ENCODE measurements around the gene DEXI.

The DEXI gene

DNA sequence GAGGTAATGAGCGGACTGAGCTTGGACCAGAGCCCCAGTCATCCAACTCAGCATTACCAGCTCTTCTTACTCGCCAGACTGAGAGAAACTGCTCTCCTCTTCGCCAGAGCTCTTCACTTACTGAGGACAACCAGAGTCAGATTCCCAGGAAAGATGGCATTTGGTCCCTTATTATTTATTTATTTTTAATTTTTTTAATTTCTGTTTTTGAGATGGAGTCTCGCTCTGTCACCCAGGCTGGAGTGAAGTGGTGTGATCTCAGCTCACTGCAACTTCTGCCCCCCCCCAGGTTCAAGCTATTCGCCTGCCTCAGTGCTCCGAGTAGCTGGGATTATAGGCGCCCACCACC lies 23.3 kb downstream of the DEXI start:
- Histone ChIP-seq H3K4me1 (ENCODE audit: control extremely low read depth in 1 of 4, control insufficient read depth in 4 of 4, insufficient read depth in 4 of 4, low read length in 3 of 4) (peaks cover 0 to 6% (median 0%) of the 10 kb centered on the region in 4 experiments), H3K4me3 (ENCODE audit: control insufficient read depth in 1 of 7, extremely low read depth in 1 of 7, insufficient read depth in 4 of 7, low read depth in 2 of 7, low read length in 6 of 7) (no peak overlapping the region), H3K27ac (ENCODE audit: insufficient read depth in 1 of 2, low read depth in 1 of 2, low read length in 2 of 2, poor library complexity in 1 of 2, severe bottlenecking in 2 of 2) (no peak overlapping the region), H3K27me3 (replicated peaks in 2 of 5; ENCODE audit: control insufficient read depth in 4 of 5, insufficient read depth in 5 of 5, low read length in 4 of 5) (no peaks in the 10 kb centered on the region), H3K36me3 (ENCODE audit: control insufficient read depth in 4 of 4, insufficient read depth in 4 of 4, low read length in 3 of 4) (peaks cover 17 to 97% (median 57%) of the 10 kb centered on the region in 4 experiments), H3K9me3 (ENCODE audit: control extremely low read depth in 1 of 5, control insufficient read depth in 4 of 5, insufficient read depth in 2 of 5, low read depth in 1 of 5, low read length in 4 of 5) (no peaks in the 10 kb centered on the region)
- ChIA-PET CTCF (interaction anchor here (0.6 to 3.6 kb wide), 28 partner anchors 8 to 415 kb away, joined by 3 to 17 read pairs (median 6); partner anchors contain the start of gene NUBP1), POLR2A (no interaction called here)
- WGBS (ENCODE audit: insufficient coverage) = 60% methylated on average over 1 of the region's 7 CpGs
- no peak for DNase-seq

DNA sequence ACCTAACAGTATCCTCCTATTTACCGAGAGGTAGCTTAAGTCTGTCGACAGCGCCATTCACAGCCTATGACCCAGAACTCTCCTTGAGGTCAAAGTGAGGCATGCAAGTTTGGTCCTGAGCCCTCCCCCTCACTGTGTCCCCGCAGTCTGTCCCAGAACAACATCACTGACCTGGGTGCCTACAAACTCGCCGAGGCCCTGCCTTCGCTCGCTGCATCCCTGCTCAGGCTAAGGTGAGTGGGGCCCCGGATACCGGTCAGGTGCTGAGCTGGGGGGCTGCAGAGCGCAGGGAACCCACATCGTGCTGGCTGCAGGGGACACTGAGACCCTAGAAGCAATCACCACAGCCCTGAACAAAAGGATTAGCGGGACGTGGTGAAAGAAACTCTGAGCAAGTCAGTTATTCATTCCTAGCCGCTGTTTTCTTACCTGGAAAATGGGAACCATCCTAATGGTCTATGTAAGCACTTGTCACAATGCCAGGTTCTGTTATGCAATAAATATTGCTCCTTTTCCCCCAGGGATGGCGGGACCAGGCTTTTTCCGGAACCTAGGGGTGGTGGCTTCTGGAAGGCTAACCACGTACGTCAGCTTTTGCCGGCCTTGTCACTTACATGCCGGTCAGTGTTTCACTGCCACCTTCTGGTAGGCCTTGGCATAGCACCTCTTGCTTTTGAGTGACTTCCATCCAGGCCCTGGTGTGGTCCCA lies 23.8 kb downstream of the DEXI start:
- no peak overlapping the region for H3K27ac ChIP-seq (ENCODE audit: insufficient read depth in 1 of 2, low read depth in 1 of 2, low read length in 2 of 2, poor library complexity in 1 of 2, severe bottlenecking in 2 of 2)
- no peak overlapping the region for H3K4me3 ChIP-seq (ENCODE audit: control insufficient read depth in 1 of 7, extremely low read depth in 1 of 7, insufficient read depth in 4 of 7, low read depth in 2 of 7, low read length in 6 of 7)
- POLR2A ChIA-PET = interaction anchor here (0.6 kb wide), 1 partner anchor 40 kb away, joined by 3 read pairs; no protein-coding TSS in a partner anchor
- H3K27me3 ChIP-seq (replicated peaks in 2 of 5; ENCODE audit: control insufficient read depth in 4 of 5, insufficient read depth in 5 of 5, low read length in 4 of 5) = no peaks in the 10 kb centered on the region
- H3K4me1 ChIP-seq (ENCODE audit: control extremely low read depth in 1 of 4, control insufficient read depth in 4 of 4, insufficient read depth in 4 of 4, low read length in 3 of 4) = peaks cover 0 to 6% (median 0%) of the 10 kb centered on the region in 4 experiments
- no peaks in the 10 kb centered on the region for H3K9me3 ChIP-seq (ENCODE audit: control extremely low read depth in 1 of 5, control insufficient read depth in 4 of 5, insufficient read depth in 2 of 5, low read depth in 1 of 5, low read length in 4 of 5)
- peaks cover 17 to 97% (median 56%) of the 10 kb centered on the region in 4 experiments for H3K36me3 ChIP-seq (ENCODE audit: control insufficient read depth in 4 of 4, insufficient read depth in 4 of 4, low read length in 3 of 4)
- 64% methylated on average over 20 of the region's 21 CpGs for WGBS (ENCODE audit: insufficient coverage)
- CTCF ChIA-PET = interaction anchor here (0.6 to 3.6 kb wide), 31 partner anchors 8 to 414 kb away, joined by 3 to 17 read pairs (median 6); partner anchors contain the start of gene NUBP1
- peak; percentile 91 to 95 (median 91) for DNase-seq

DNA sequence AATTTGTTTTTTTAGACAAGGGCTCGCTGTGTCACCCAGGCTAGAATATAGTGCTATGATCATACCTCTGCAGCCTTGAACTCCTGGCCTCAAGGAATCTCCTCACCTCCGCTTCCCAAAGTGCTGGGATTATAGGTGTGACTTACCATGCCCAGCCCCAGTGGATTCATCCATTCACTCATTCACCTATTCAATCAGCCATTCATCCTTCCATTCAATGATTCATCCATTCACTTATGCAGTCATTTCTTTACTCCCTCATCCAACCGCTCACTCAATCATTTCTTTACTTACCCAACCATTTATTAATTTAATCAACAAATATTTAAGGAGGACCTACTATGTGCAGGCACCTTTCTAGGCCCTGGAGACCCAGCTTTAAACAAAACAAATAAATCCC lies 25.7 kb downstream of the DEXI start:
- Histone ChIP-seq H3K4me3 (ENCODE audit: control insufficient read depth in 1 of 7, extremely low read depth in 1 of 7, insufficient read depth in 4 of 7, low read depth in 2 of 7, low read length in 6 of 7) (no peak overlapping the region), H3K27me3 (replicated peaks in 2 of 5; ENCODE audit: control insufficient read depth in 4 of 5, insufficient read depth in 5 of 5, low read length in 4 of 5) (no peaks in the 10 kb centered on the region), H3K36me3 (ENCODE audit: control insufficient read depth in 4 of 4, insufficient read depth in 4 of 4, low read length in 3 of 4) (peaks cover 16 to 92% (median 55%) of the 10 kb centered on the region in 4 experiments), H3K27ac (ENCODE audit: insufficient read depth in 1 of 2, low read depth in 1 of 2, low read length in 2 of 2, poor library complexity in 1 of 2, severe bottlenecking in 2 of 2) (no peak overlapping the region), H3K4me1 (ENCODE audit: control extremely low read depth in 1 of 4, control insufficient read depth in 4 of 4, insufficient read depth in 4 of 4, low read length in 3 of 4) (peaks cover 0 to 6% (median 0%) of the 10 kb centered on the region in 4 experiments), H3K9me3 (ENCODE audit: control extremely low read depth in 1 of 5, control insufficient read depth in 4 of 5, insufficient read depth in 2 of 5, low read depth in 1 of 5, low read length in 4 of 5) (no peaks in the 10 kb centered on the region)
- 42% methylated on average over 2 of the region's 3 CpGs for WGBS (ENCODE audit: insufficient coverage)
- CTCF ChIA-PET = interaction anchor here (0.7 to 3.6 kb wide), 9 partner anchors 17 to 396 kb away, joined by 3 to 9 read pairs (median 3); no protein-coding TSS in a partner anchor
- no peak for DNase-seq
- POLR2A ChIA-PET = no interaction called here

DNA sequence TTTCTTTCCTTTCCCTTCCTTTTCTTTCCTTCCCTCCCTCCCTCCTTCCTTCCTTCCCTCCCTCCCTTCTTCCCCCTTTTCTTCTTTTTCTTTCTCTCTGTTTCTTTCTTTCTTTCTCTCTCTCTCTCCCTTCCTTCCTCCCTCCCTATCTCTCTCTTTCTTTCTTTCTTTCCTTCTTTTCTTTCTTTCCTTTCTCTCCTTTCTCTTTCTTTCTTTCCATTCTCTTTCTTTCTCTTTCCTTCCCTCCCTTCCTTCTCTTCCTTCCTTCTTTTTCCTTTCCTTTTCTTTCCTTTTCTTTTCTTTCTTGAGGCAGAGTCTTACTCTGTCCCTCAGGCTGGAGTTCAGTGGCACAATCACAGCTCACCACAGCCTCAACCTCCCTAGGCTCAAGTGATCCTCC lies 31.0 kb downstream of the DEXI start:
- H3K4me1 ChIP-seq (ENCODE audit: control extremely low read depth in 1 of 4, control insufficient read depth in 4 of 4, insufficient read depth in 4 of 4, low read length in 3 of 4) = no peaks in the 10 kb centered on the region
- peak overlapping the region in 1 of 2 experiments; percentile 49 for H3K27ac ChIP-seq (ENCODE audit: insufficient read depth in 1 of 2, low read depth in 1 of 2, low read length in 2 of 2, poor library complexity in 1 of 2, severe bottlenecking in 2 of 2)
- ChIA-PET CTCF (interaction anchor here (0.8 to 4.5 kb wide), 4 partner anchors 12 to 43 kb away, joined by 3 to 33 read pairs (median 6); partner anchors contain the start of gene CIITA), POLR2A (interaction anchor here (0.6 kb wide), 1 partner anchor 599 kb away, joined by 3 read pairs; no protein-coding TSS in a partner anchor)
- DNase-seq = no peak
- no peak overlapping the region for H3K4me3 ChIP-seq (ENCODE audit: control insufficient read depth in 1 of 7, extremely low read depth in 1 of 7, insufficient read depth in 4 of 7, low read depth in 2 of 7, low read length in 6 of 7)
- no peaks in the 10 kb centered on the region for H3K27me3 ChIP-seq (replicated peaks in 2 of 5; ENCODE audit: control insufficient read depth in 4 of 5, insufficient read depth in 5 of 5, low read length in 4 of 5)
- H3K36me3 ChIP-seq (ENCODE audit: control insufficient read depth in 4 of 4, insufficient read depth in 4 of 4, low read length in 3 of 4) = peaks cover 7 to 94% (median 71%) of the 10 kb centered on the region in 4 experiments
- no peaks in the 10 kb centered on the region for H3K9me3 ChIP-seq (ENCODE audit: control extremely low read depth in 1 of 5, control insufficient read depth in 4 of 5, insufficient read depth in 2 of 5, low read depth in 1 of 5, low read length in 4 of 5)

DNA sequence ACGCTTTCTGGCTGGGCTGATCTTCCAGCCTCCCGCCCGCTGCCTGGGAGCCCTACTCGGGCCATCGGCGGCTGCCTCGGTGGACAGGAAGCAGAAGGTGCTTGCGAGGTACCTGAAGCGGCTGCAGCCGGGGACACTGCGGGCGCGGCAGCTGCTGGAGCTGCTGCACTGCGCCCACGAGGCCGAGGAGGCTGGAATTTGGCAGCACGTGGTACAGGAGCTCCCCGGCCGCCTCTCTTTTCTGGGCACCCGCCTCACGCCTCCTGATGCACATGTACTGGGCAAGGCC lies 34.6 kb downstream of the DEXI start:
- ChIA-PET POLR2A (no interaction called here), CTCF (interaction anchor here (2.5 to 2.7 kb wide), 2 partner anchors 11 to 15 kb away, joined by 7 to 10 read pairs; no protein-coding TSS in a partner anchor)
- Histone ChIP-seq H3K36me3 (ENCODE audit: control insufficient read depth in 4 of 4, insufficient read depth in 4 of 4, low read length in 3 of 4) (peaks cover 19 to 98% (median 80%) of the 10 kb centered on the region in 4 experiments), H3K27ac (ENCODE audit: insufficient read depth in 1 of 2, low read depth in 1 of 2, low read length in 2 of 2, poor library complexity in 1 of 2, severe bottlenecking in 2 of 2) (no peak overlapping the region), H3K4me3 (ENCODE audit: control insufficient read depth in 1 of 7, extremely low read depth in 1 of 7, insufficient read depth in 4 of 7, low read depth in 2 of 7, low read length in 6 of 7) (no peak overlapping the region), H3K9me3 (ENCODE audit: control extremely low read depth in 1 of 5, control insufficient read depth in 4 of 5, insufficient read depth in 2 of 5, low read depth in 1 of 5, low read length in 4 of 5) (peaks cover 0 to 2% (median 0%) of the 10 kb centered on the region in 5 experiments), H3K27me3 (replicated peaks in 2 of 5; ENCODE audit: control insufficient read depth in 4 of 5, insufficient read depth in 5 of 5, low read length in 4 of 5) (no peaks in the 10 kb centered on the region), H3K4me1 (ENCODE audit: control extremely low read depth in 1 of 4, control insufficient read depth in 4 of 4, insufficient read depth in 4 of 4, low read length in 3 of 4) (no peaks in the 10 kb centered on the region)
- no peak for DNase-seq
- 99% methylated on average over 20 of the region's 21 CpGs for WGBS (ENCODE audit: insufficient coverage)

DNA sequence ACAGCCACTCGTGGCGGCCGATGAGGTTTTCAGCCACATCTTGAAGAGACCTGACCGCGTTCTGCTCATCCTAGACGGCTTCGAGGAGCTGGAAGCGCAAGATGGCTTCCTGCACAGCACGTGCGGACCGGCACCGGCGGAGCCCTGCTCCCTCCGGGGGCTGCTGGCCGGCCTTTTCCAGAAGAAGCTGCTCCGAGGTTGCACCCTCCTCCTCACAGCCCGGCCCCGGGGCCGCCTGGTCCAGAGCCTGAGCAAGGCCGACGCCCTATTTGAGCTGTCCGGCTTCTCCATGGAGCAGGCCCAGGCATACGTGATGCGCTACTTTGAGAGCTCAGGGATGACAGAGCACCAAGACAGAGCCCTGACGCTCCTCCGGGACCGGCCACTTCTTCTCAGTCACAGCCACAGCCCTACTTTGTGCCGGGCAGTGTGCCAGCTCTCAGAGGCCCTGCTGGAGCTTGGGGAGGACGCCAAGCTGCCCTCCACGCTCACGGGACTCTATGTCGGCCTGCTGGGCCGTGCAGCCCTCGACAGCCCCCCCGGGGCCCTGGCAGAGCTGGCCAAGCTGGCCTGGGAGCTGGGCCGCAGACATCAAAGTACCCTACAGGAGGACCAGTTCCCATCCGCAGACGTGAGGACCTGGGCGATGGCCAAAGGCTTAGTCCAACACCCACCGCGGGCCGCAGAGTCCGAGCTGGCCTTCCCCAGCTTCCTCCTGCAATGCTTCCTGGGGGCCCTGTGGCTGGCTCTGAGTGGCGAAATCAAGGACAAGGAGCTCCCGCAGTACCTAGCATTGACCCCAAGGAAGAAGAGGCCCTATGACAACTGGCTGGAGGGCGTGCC lies 35.1 kb downstream of the DEXI start:
- Histone ChIP-seq H3K9me3 (ENCODE audit: control extremely low read depth in 1 of 5, control insufficient read depth in 4 of 5, insufficient read depth in 2 of 5, low read depth in 1 of 5, low read length in 4 of 5) (peaks cover 0 to 6% (median 2%) of the 10 kb centered on the region in 5 experiments), H3K36me3 (ENCODE audit: control insufficient read depth in 4 of 4, insufficient read depth in 4 of 4, low read length in 3 of 4) (peaks cover 23 to 98% (median 81%) of the 10 kb centered on the region in 4 experiments), H3K4me1 (ENCODE audit: control extremely low read depth in 1 of 4, control insufficient read depth in 4 of 4, insufficient read depth in 4 of 4, low read length in 3 of 4) (no peaks in the 10 kb centered on the region), H3K27me3 (replicated peaks in 2 of 5; ENCODE audit: control insufficient read depth in 4 of 5, insufficient read depth in 5 of 5, low read length in 4 of 5) (no peaks in the 10 kb centered on the region), H3K4me3 (ENCODE audit: control insufficient read depth in 1 of 7, extremely low read depth in 1 of 7, insufficient read depth in 4 of 7, low read depth in 2 of 7, low read length in 6 of 7) (no peak overlapping the region), H3K27ac (ENCODE audit: insufficient read depth in 1 of 2, low read depth in 1 of 2, low read length in 2 of 2, poor library complexity in 1 of 2, severe bottlenecking in 2 of 2) (no peak overlapping the region)
- ChIA-PET CTCF (interaction anchor here (1.4 to 2.7 kb wide), 3 partner anchors 11 to 35 kb away, joined by 3 to 10 read pairs (median 7); no protein-coding TSS in a partner anchor), POLR2A (no interaction called here)
- DNase-seq = no peak
- 96% methylated on average over 43 of the region's 46 CpGs for WGBS (ENCODE audit: insufficient coverage)
